SK-N-SH (cell line): ENCODE data around the gene ADD3. TPM values are rescaled to one million over a fixed set of nuclear protein-coding genes. Genes with fewer than 3 reads are reported as not detected.

Source experiments
- CTCF ChIA-PET: fragments of 300-600, 350-600 bp; formaldehyde crosslinking; extraction: SDS; loops from one replicate; lab custom pipeline; 2021; lab: Yijun Ruan, JAX
- POLR2A ChIA-PET: fragments of 350-600 bp; sonication (Branson Sonifier 250); formaldehyde crosslinking; extraction: SDS; loops from one replicate; lab custom pipeline; 2020; ENCODE audit warnings: antibody characterized with exemption, inconsistent platforms; lab: Yijun Ruan, JAX
- DNase-seq: peaks from one replicate; pipeline ENCODE4 v3.0.0; 2012
- H2AFZ ChIP-seq: fragments of 200-600 bp; sonication (generic); 2 replicates; pipeline ENCODE4 v1.8.1; 2016; ENCODE audit warnings: antibody characterized with exemption, mild to moderate bottlenecking, low read depth
- H3F3A ChIP-seq: fragments of 200-600 bp; sonication (generic); replicated peaks from 2 replicates; pipeline ENCODE3; 2016; ENCODE audit warnings: antibody characterized with exemption, mild to moderate bottlenecking; ENCODE audit not compliant: insufficient read depth
- H3K27ac ChIP-seq, 2 experiments: fragments of 200-500 bp in 1 of 2; fragments of 200-600 bp in 1 of 2; sonication (Bioruptor generic) in 1 of 2; sonication (generic), shearing (Covaris generic) in 1 of 2; 2 replicates each; pipeline versions ENCODE4 v1.5.1 to v1.6.1; 2014 to 2016; ENCODE audit warnings: low read depth in 2 of 2, inconsistent platforms in 1 of 2, low read length in 1 of 2, mild to moderate bottlenecking in 1 of 2, mixed read lengths in 1 of 2
- H3K27me3 ChIP-seq: fragments of 200-600 bp; sonication (generic), shearing (Covaris generic); 2 replicates; pipeline ENCODE4 v1.6.1; 2016; ENCODE audit warnings: mixed run types; ENCODE audit not compliant: insufficient read depth
- H3K36me3 ChIP-seq, 2 experiments: fragments of 200-500 bp in 1 of 2; fragments of 200-600 bp in 1 of 2; sonication (Bioruptor generic) in 1 of 2; sonication (generic) in 1 of 2; replicated peaks in 1 of 2; 2 replicates each; pipeline versions ENCODE3 to v1.5.1; 2014 to 2016; ENCODE audit warnings: low read length in 1 of 2, mild to moderate bottlenecking in 1 of 2; ENCODE audit not compliant: insufficient read depth in 2 of 2, control insufficient read depth in 1 of 2
- H3K4me1 ChIP-seq, 2 experiments: fragments of 200-500 bp in 1 of 2; fragments of 200-600 bp in 1 of 2; sonication (Bioruptor generic) in 1 of 2; sonication (generic), shearing (Covaris generic) in 1 of 2; 2 replicates each; pipeline versions ENCODE4 v1.5.1 to v1.6.1; 2014 to 2016; ENCODE audit warnings: low read depth in 1 of 2, low read length in 1 of 2, mixed run types in 1 of 2; ENCODE audit not compliant: insufficient read depth in 2 of 2, control insufficient read depth in 1 of 2
- H3K4me2 ChIP-seq: fragments of 200-600 bp; sonication (generic), shearing (Covaris generic); 2 replicates; pipeline ENCODE4 v1.6.1; 2017; ENCODE audit warnings: mixed run types
- H3K4me3 ChIP-seq, 2 experiments: fragments of 200-500 bp in 1 of 2; fragments of 200-600 bp in 1 of 2; sonication (Bioruptor generic) in 1 of 2; sonication (generic), shearing (Covaris generic) in 1 of 2; 2 replicates each; pipeline versions ENCODE4 v1.5.1 to v1.8.1; 2014 to 2016; ENCODE audit warnings: low read depth in 2 of 2, inconsistent platforms in 1 of 2, low read length in 1 of 2, mild to moderate bottlenecking in 1 of 2, mixed read lengths in 1 of 2, moderate library complexity in 1 of 2
- H3K79me2 ChIP-seq: fragments of 200-600 bp; sonication (generic); 2 replicates; pipeline ENCODE4 v1.8.1; 2017; ENCODE audit warnings: mild to moderate bottlenecking; ENCODE audit not compliant: insufficient read depth
- H3K9ac ChIP-seq: fragments of 200-600 bp; sonication (generic); 2 replicates; pipeline ENCODE4 v1.6.1; 2017; ENCODE audit warnings: mixed run types
- H3K9me2 ChIP-seq: fragments of 200-600 bp; sonication (generic); 2 replicates; pipeline ENCODE4 v1.6.1; 2017; ENCODE audit warnings: mixed run types
- H3K9me3 ChIP-seq: fragments of 200-600 bp; sonication (generic); 2 replicates; pipeline ENCODE4 v1.6.1; 2017; ENCODE audit warnings: mixed run types, mild to moderate bottlenecking, moderate library complexity
- H4K20me1 ChIP-seq: fragments of 200-600 bp; sonication (generic); 2 replicates; pipeline ENCODE4 v1.6.1; 2017; ENCODE audit warnings: mild to moderate bottlenecking, mixed run types; ENCODE audit not compliant: insufficient read depth
- ELF1 ChIP-seq: IDR thresholded peaks from 2 replicates; pipeline ENCODE4 v1.4.0; 2012
- EP300 ChIP-seq, 2 experiments: IDR thresholded peaks; 2 replicates each; pipeline versions ENCODE4 v1.4.0 to v1.6.1; 2012; ENCODE audit warnings: borderline replicate concordance in 1 of 2, low read depth in 1 of 2, low read length in 1 of 2
- EZH2phosphoT487 ChIP-seq: fragments of 200-600 bp; sonication (generic); IDR thresholded peaks from 2 replicates; pipeline ENCODE4 v1.6.1; 2017; ENCODE audit warnings: low read depth, mixed run types, mild to moderate bottlenecking, antibody characterized with exemption, moderate library complexity, borderline replicate concordance
- FOSL2 ChIP-seq: IDR thresholded peaks from 2 replicates; pipeline ENCODE4 v1.4.0; 2012; ENCODE audit warnings: low read depth, mild to moderate bottlenecking, moderate library complexity, borderline replicate concordance
- FOXJ3 ChIP-seq: sonication (generic); formaldehyde crosslinking; IDR thresholded peaks from 2 replicates; pipeline ENCODE4 v1.5.1; 2020; ENCODE audit warnings: mild to moderate bottlenecking, missing genetic modification reagents
- FOXM1 ChIP-seq: IDR thresholded peaks from 2 replicates; pipeline ENCODE4 v1.4.0; 2012; ENCODE audit warnings: low read depth, mild to moderate bottlenecking
- GABPA ChIP-seq: IDR thresholded peaks from 2 replicates; pipeline ENCODE4 v1.4.0; 2012; ENCODE audit warnings: low read depth, mild to moderate bottlenecking
- MEF2A ChIP-seq: IDR thresholded peaks from 2 replicates; pipeline ENCODE4 v1.4.0; 2012; ENCODE audit warnings: low read depth, borderline replicate concordance
- NRF1 ChIP-seq: IDR thresholded peaks from 2 replicates; pipeline ENCODE4 v1.6.1; 2012; ENCODE audit warnings: low read depth, mild to moderate bottlenecking, low read length
- POLR2AphosphoS5 ChIP-seq: IDR thresholded peaks from 2 replicates; pipeline ENCODE4 v1.6.1; 2012; ENCODE audit warnings: low read depth, low read length
- RCOR1 ChIP-seq: fragments of 150-350 bp; IDR thresholded peaks from 2 replicates; pipeline ENCODE4 v1.6.1; 2017; ENCODE audit warnings: antibody characterized with exemption, low read length
- TAF1 ChIP-seq: IDR thresholded peaks from 2 replicates; pipeline ENCODE4 v1.6.1; 2012; ENCODE audit warnings: low read depth, mild to moderate bottlenecking, low read length, moderate library complexity, borderline replicate concordance
- TEAD4 ChIP-seq: IDR thresholded peaks from 2 replicates; pipeline ENCODE4 v1.4.0; 2012; ENCODE audit warnings: mild to moderate bottlenecking, borderline replicate concordance; ENCODE audit not compliant: insufficient read depth
- whole genome bisulfite sequencing: methylation state at CpG from one replicate; pipeline ENCODE4 v1.1.6; 2017; ENCODE audit warnings: low lambda C conversion rate; 5-methylcytosine and 5-hydroxymethylcytosine counted together
- polyA plus RNA-seq, 3 experiments: library from polyadenylated mRNA; depleted of rRNA; stranded (reverse); fragments of >200 nt; gene quantifications; 2 replicates each; pipeline ENCODE4 v1.2.3, GENCODE V29; 2012
- TF ChIP-seq, protein P1 (sequence below): IDR thresholded peaks from 2 replicates; pipeline ENCODE4 v1.6.1; 2012; ENCODE audit warnings: mild to moderate bottlenecking, low read depth, low read length, moderate library complexity
- TF ChIP-seq, protein P2 (sequence below): IDR thresholded peaks from 2 replicates; pipeline ENCODE4 v1.4.0; 2012; ENCODE audit warnings: low read depth
- TF ChIP-seq, protein P3 (sequence below): fragments of 150-350 bp; IDR thresholded peaks from 2 replicates; pipeline ENCODE4 v1.6.1; 2017; ENCODE audit warnings: antibody characterized with exemption, low read length, low read depth, borderline replicate concordance

Gene ADD3
- polyA plus RNA-seq, 1 of the 3 experiments (the other 2 are of a cell fraction): 27.6 TPM

DNA sequence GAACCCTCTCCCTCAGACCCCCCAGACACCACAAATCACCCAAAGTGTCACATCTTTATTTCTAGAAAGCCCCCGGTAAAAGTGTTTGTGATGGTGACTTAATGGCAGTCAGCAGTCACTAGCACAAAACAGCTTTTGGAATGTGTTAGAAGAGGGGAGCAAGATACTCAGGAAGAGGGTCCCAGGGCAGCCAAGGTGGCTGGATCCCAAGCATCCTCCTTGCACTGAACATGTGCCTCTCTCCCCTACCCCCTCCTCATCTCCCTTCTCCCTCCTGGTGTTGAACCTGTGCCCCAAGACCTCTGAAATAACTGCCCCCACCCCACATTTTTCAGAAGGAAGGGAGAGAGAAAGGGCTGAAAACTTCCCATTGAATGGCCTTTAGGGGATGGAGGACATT is 161.8 kb downstream of the ADD3 start:
- POLR2A ChIA-PET: no interaction called here

DNA sequence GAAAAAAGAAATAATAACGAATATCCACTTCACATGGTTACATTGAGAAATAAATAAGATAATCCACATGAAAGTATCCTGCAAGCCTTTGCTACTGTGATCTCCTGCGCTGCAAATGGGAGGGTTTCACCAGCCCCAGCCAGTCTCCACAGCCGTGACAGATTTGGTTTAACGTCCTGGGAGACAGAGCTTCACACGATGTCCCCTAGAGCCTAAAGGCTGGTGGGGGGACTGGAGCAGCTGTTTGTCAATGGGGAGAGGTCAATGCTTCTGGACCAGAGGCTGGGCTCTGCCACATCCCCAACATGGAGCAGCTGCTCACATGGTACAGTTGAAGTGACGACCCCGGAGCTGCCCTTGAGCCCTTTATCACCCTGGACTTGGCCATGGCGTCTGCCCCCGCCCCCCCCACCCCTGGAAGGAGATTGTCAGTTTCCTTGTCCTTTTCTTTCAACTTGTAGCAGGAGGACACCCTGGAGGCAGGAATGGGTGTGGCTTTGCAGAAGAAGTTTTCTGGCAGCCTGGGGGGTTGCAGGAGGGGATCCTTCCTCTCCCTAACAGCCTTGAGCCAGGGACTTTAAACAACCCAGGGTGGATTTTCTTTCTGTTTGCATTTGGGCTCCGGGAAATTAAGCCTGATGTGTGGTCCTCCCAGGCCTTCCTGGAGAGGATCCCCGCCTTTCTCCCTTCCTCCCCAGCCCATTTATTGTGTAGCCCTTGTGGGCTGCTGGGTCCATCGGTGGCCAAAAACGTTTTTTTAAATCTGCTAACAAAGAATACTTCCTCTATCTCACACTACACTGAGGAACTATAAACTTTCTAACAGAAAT is 162.6 kb downstream of the ADD3 start:
- CTCF ChIA-PET: no interaction called here

More for the DNA sequence above, 161.8 kb downstream of the ADD3 start:
- Histone ChIP-seq H3K4me3 (no peak overlapping the region), H3K4me1 (no peaks in the 10 kb centered on the region), H3K36me3 (no peaks in the 10 kb centered on the region), H4K20me1 (no peaks in the 10 kb centered on the region), H3F3A (no peaks in the 10 kb centered on the region), H3K9me2 (no peaks in the 10 kb centered on the region), H3K9me3 (no peaks in the 10 kb centered on the region), H3K4me2 (no peak overlapping the region), H3K27ac (no peak overlapping the region), H3K9ac (no peak overlapping the region), H3K79me2 (no peaks in the 10 kb centered on the region), H3K27me3 (peaks cover 27% of the 10 kb centered on the region; the same call in 1 of the 2 replicates), H2AFZ (no peak overlapping the region)
- TF ChIP-seq FOXJ3 (CRISPR knock-in tag) (no peak), FOXM1 (no peak), EP300 (IDR thresholded peaks at IDR 0.05; ENCODE audit: borderline replicate concordance in 1 of 2, low read depth in 1 of 2, low read length in 1 of 2) (no peak), POLR2AphosphoS5 (no peak), FOSL2 (no peak), EZH2phosphoT487 (no peak), GABPA (no peak), TAF1 (no peak), ELF1 (no peak), NRF1 (no peak), MEF2A (no peak), RCOR1 (no peak)
- TF ChIP-seq, protein P1, sequence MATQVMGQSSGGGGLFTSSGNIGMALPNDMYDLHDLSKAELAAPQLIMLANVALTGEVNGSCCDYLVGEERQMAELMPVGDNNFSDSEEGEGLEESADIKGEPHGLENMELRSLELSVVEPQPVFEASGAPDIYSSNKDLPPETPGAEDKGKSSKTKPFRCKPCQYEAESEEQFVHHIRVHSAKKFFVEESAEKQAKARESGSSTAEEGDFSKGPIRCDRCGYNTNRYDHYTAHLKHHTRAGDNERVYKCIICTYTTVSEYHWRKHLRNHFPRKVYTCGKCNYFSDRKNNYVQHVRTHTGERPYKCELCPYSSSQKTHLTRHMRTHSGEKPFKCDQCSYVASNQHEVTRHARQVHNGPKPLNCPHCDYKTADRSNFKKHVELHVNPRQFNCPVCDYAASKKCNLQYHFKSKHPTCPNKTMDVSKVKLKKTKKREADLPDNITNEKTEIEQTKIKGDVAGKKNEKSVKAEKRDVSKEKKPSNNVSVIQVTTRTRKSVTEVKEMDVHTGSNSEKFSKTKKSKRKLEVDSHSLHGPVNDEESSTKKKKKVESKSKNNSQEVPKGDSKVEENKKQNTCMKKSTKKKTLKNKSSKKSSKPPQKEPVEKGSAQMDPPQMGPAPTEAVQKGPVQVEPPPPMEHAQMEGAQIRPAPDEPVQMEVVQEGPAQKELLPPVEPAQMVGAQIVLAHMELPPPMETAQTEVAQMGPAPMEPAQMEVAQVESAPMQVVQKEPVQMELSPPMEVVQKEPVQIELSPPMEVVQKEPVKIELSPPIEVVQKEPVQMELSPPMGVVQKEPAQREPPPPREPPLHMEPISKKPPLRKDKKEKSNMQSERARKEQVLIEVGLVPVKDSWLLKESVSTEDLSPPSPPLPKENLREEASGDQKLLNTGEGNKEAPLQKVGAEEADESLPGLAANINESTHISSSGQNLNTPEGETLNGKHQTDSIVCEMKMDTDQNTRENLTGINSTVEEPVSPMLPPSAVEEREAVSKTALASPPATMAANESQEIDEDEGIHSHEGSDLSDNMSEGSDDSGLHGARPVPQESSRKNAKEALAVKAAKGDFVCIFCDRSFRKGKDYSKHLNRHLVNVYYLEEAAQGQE: no peak
- TF ChIP-seq, protein P2, sequence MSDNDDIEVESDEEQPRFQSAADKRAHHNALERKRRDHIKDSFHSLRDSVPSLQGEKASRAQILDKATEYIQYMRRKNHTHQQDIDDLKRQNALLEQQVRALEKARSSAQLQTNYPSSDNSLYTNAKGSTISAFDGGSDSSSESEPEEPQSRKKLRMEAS: no peak
- WGBS: 86% methylated on average over 1 of the region's 1 CpG
- CTCF ChIA-PET: interaction anchor here (1.0 kb wide), 1 partner anchor 21 kb away, joined by 4 read pairs; no protein-coding TSS in a partner anchor
- DNase-seq: no peak

More for the DNA sequence above, 162.6 kb downstream of the ADD3 start:
- Histone ChIP-seq H3F3A (no peaks in the 10 kb centered on the region), H3K27ac (no peak overlapping the region), H2AFZ (no peak overlapping the region), H3K79me2 (no peaks in the 10 kb centered on the region), H3K4me1 (no peaks in the 10 kb centered on the region), H3K9me2 (no peaks in the 10 kb centered on the region), H3K4me3 (no peak overlapping the region), H3K27me3 (peaks cover 27% of the 10 kb centered on the region; the same call in 1 of the 2 replicates), H3K4me2 (no peak overlapping the region), H3K9ac (no peak overlapping the region), H4K20me1 (no peaks in the 10 kb centered on the region)
- no peak for DNase-seq
- POLR2A ChIA-PET: no interaction called here
- TF ChIP-seq EZH2phosphoT487 (no peak), FOXJ3 (CRISPR knock-in tag) (no peak), TEAD4 (no peak), FOXM1 (no peak)
- TF ChIP-seq, protein P3, sequence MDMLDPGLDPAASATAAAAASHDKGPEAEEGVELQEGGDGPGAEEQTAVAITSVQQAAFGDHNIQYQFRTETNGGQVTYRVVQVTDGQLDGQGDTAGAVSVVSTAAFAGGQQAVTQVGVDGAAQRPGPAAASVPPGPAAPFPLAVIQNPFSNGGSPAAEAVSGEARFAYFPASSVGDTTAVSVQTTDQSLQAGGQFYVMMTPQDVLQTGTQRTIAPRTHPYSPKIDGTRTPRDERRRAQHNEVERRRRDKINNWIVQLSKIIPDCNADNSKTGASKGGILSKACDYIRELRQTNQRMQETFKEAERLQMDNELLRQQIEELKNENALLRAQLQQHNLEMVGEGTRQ: no peak
- TF ChIP-seq, all 33 proteins: peak for 0
- WGBS: 52% methylated on average over 13 of the region's 13 CpGs
- Histone ChIP-seq H3K9me3 (no peaks in the 10 kb centered on the region), H3K36me3 (no peaks in the 10 kb centered on the region)
